ENCODE data around the gene TPCN2.

DNA sequence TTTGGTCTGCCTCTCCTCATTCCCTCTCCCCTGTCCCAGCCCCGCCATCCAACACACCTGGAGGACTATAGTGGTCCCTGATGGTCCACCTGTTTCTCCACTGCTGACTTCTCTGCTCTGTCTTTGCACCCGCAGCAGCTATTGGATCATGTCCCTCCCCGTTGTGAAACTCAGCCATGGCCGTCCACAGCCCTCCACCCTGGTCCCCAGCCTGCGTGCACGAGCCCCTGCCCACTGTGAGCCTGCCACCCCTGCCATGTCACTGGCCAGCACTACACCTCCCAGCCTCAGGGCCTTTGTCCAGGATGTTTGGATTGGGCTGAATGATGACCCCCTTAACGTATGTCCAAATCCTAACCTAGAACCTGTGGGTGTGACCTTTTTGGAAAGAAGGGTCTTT, 59.3 kb downstream of the TPCN2 start:
- TF ChIP-seq, protein P1, sequence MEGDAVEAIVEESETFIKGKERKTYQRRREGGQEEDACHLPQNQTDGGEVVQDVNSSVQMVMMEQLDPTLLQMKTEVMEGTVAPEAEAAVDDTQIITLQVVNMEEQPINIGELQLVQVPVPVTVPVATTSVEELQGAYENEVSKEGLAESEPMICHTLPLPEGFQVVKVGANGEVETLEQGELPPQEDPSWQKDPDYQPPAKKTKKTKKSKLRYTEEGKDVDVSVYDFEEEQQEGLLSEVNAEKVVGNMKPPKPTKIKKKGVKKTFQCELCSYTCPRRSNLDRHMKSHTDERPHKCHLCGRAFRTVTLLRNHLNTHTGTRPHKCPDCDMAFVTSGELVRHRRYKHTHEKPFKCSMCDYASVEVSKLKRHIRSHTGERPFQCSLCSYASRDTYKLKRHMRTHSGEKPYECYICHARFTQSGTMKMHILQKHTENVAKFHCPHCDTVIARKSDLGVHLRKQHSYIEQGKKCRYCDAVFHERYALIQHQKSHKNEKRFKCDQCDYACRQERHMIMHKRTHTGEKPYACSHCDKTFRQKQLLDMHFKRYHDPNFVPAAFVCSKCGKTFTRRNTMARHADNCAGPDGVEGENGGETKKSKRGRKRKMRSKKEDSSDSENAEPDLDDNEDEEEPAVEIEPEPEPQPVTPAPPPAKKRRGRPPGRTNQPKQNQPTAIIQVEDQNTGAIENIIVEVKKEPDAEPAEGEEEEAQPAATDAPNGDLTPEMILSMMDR (IDR thresholded peaks at IDR 0.05; ENCODE audit: insufficient read depth, low read length, poor library complexity, severe bottlenecking), result no peak
- no peak for TF ChIP-seq EZH2phosphoT487 (conservative IDR thresholded peaks at IDR 0.05; ENCODE audit: low read length)

Measured in SU-DHL-6 (cell line).